SK-MEL-5 (cell line): Measurements from ENCODE around the gene STPG3. TPM values are rescaled to one million over a fixed set of nuclear protein-coding genes. Genes with fewer than 3 reads are reported as not detected.

Experiments used
- DNase-seq: peaks from one replicate; pipeline ENCODE4 v3.0.0-alpha.2; 2016; ENCODE audit warnings: low read depth, low spot score
- in situ Hi-C: cut with HindIII; loops from 2 replicates; pipeline ENCODE4 v1.10.0; 2016; ENCODE audit warnings: low sequenced_read_pairs, high pct_unique_total_duplicates, low pct_unique_long_range_greater_than_20kb
- total RNA-seq: library from RNA; depleted of rRNA; stranded (reverse); fragments of >200 nt; shearing (Covaris generic); gene quantifications from 2 replicates; pipeline ENCODE4 v1.2.3, GENCODE V29; 2014

The STPG3 gene
- total RNA-seq, 1 experiment from 2014 or later, result not detected

- DNase-seq, result no peak
- in situ Hi-C loops, result no loop called here
Measured at GRCh38 chr9:137220317-137221094, 30.6 kb upstream of the STPG3 start.

DNA sequence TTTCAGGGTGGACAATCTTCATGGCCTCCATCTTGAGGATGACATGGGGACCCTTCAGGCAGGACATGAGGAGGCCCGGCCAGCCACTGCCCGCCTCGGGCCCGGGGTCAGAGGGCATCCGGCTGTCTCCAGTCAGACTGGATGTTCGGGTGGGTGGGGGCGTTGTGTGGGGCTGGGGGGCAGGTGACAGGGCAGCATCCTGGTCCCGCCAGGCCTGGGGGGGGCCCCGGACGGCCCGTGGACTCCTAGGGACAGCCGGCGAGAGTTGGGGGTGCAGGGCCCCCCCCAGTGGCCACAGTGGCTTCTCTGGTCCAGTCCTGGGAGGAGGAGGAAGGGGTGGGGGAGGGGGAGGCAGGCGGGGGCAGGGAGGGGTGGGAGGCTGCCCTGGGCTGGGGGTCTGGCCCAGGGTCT, 30.0 kb upstream of the STPG3 start:
- no peak for DNase-seq
- in situ Hi-C loops, result no loop called here

- in situ Hi-C loops, result no loop called here
- DNase-seq, result no peak
Measured at GRCh38 chr9:137221506-137222111, 29.5 kb upstream of the STPG3 start.

- in situ Hi-C loops, result no loop called here
- DNase-seq, result no peak
Measured at GRCh38 chr9:137222190-137223077, 28.7 kb upstream of the STPG3 start, which contains the start of gene RNF208. Gene RNF208 (minus strand): TSS chr9:137222240. CDS start chr9:137221212, 1,028 bp downstream.

DNA sequence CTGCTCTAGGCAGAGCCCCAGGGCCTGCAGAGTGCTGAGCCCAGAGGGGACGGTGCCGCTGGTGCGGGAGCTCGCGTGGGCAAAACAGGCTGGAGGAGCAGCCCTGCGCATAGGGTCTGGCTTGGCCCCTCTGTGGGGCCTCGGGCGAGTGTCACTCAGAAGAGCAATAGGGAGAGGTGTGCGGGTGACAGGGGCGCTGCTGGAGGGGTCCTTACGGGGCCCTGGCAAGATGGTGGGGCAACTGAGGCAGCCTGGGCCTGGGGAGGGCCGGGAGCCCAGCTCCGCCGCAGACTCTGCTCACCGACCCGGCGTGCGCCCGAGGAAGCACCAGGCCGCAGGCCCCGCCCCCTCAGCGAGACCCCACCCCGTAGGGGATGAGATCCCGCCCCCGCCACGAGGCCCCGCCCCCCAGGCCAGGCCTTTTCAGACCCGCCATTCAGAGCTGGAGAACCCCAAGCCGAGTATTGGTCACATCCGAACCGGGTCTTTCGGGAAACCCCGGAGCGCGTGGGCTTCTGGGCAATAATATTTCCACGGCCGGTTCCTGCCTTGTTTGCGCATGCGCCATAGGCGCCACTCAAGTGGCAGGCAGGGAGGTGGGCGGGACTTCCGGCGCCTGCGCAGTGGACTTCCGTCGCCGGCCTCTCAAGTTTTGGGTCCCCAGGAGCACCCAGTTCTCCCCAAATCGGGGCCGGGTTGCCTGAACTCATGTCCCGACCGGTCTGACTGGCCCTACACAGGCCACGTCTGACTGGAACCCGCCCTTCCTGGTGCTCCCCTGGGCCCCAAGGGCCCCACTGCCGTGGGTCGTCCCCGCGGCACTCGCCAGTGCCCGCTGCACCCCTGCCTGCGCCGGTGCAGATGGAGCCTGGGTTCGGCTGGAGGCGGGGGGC, 27.8 kb upstream of the STPG3 start:
- in situ Hi-C loops, result no loop called here
- DNase-seq, result peak; percentile 98

- no peak for DNase-seq
- in situ Hi-C loops, result no loop called here
Measured at GRCh38 chr9:137224830-137225694, 26.0 kb upstream of the STPG3 start, which contains the start of gene CYSRT1. Gene CYSRT1 (plus strand): TSS chr9:137225174. CDS start chr9:137225622, 448 bp downstream.

DNA sequence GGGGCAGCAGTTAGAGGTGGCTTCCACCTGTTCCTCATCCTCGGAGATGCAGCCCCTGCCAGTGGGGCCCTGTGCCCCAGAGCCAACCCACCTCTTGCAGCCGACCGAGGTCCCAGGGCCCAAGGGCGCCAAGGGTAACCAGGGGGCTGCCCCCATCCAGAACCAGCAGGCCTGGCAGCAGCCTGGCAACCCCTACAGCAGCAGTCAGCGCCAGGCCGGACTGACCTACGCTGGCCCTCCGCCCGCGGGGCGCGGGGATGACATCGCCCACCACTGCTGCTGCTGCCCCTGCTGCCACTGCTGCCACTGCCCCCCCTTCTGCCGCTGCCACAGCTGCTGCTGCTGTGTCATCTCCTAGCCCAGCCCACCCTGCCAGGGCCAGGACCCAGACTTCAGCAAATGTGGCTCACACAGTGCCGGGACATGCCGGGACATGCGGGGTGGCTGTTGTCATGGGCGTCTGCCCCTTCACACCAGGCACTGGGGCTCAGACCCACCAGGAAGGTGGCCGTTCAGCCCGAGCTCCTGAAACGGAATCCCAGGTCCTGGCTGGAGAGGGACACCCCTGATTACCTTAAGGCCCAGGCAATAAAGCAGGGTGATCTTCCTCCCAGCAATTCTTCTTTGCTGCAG, 25.3 kb upstream of the STPG3 start:
- DNase-seq, result no peak
- in situ Hi-C loops, result no loop called here

DNA sequence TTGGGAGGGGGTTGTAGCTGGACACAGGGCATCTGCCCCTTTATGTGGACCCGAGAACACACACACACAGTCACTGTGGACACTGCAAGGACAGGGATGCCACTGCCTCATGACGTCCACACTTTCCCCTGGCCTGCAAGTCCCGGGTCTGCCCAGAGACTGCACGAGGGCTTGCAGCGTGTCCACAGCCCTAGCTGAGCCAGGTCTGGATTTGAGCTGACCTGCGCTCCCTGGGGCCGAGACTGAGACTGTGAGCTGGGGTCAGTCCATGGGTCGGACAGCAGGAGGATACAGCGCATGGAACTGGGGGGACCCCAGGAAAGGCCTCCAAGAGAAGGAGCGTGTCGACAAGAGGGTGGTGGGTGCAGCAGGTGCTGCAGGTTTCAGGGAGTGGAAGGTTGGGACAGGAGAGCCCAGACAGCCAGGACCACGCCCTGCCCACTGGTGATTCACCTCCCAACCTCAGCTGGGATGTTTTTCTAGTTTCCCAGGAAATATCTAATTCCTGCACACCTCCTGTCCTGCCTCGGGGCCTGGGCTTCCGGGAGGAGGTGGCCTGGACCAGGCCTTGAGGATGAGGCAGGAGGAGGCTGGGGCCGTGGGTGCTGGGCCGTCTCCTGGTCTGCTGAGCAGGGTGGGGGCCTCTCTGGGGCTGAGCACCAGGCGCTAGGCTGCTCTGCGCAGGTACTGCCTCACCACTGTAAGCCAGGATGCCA, 24.6 kb upstream of the STPG3 start:
- in situ Hi-C loops, result no loop called here
- DNase-seq, result no peak

DNA sequence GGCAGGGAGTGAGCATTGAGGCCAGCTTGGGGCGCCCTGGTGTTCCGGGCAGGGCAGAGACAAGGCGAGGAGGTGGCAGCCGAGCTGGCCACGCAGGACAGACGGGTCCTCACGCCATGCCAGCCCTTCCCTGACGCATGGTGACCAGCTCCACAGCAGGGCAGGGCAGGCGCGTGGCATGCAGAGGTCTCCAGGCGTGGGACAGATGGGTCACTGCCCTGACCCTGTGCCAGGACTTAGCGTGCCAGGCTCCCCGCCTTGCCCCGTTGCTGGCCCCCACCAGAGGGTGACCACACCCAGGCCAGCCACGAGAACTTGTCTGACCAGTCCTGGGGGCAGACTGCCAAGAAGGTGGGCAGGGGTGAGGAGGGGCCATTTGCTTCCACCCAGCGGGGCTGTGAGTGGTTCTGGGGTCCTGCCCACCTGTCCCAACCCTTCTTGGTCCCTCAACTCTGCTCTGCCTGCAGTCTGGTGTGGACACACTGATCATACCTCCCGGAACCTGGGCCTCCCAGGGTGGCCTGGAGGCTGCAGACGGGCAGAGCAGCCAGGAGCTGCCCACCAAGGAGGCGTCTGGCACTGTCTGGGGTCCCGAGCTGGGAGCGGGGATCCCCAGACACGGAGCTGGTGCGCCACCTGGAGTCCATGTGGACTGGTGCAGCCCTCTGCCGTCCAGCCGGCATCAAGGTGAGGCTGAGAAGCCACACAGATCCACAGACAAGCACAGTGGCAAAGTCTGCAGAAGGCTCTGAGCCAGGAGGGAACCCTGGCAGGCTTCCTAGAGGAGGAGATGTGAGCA, 23.8 kb upstream of the STPG3 start, which contains the start of gene RNF224:
Gene RNF224 (plus strand): TSS at position 449 of the 799 bp plus-strand sequence. CDS start 834 bp downstream, outside the sequence.
- in situ Hi-C loops, result no loop called here
- DNase-seq, result peak; percentile 78

DNA sequence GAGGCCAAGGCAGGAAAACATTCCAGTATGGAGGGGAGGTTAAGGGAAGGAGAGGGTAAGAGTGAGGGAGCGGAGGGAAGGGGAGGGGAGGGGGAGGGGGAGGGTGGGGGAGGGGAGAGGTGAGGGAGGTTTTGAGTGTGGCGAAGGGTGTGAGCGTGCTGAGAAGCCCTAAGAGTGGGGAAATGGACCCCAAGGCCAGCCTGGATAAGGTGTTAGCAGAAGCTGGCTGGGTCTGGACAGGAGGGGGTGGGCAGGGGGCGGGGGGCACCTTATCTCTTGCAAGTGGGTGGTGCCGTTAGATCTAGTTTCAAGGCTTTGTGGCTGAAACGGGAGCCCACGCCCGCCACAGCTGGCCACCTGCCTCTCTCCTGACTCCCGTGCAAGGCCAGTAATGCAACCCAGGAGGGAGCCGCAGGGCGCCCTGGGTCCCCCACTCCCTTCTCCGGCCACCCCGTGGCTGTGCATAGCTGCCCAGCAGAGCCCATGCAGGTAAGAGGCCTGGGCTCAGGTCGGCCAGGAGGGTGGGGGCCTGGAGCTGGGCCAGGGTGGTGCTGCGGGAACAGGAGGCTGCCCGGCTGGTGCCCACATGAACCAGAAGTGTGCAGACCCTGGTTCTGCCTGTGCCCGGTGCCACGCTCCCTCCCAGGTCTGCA, 23.1 kb upstream of the STPG3 start:
- no peak for DNase-seq
- in situ Hi-C loops, result no loop called here

- no peak for DNase-seq
- in situ Hi-C loops, result no loop called here
Measured at GRCh38 chr9:137228506-137228967, 22.5 kb upstream of the STPG3 start.

GRCh38 chr9:137228968-137229896, 21.9 kb upstream of the STPG3 start:
- DNase-seq, result no peak
- in situ Hi-C loops, result no loop called here
